H1 (cell line): Measurements from ENCODE around the gene ANKRD11. TPM values are rescaled to one million over a fixed set of nuclear protein-coding genes. Genes with fewer than 3 reads are reported as not detected.

Source experiments
- BRCA1 ChIP-seq: IDR thresholded peaks from 2 replicates; pipeline ENCODE4 v1.6.1; 2012; ENCODE audit warnings: low read depth, low read length, improper control_type of control experiment
- CHD2 ChIP-seq: IDR thresholded peaks from 2 replicates; pipeline ENCODE4 v1.6.1; 2012; ENCODE audit warnings: low read length, improper control_type of control experiment
- CHD7 ChIP-seq: fragments of 300-600 bp; sonication (generic); IDR thresholded peaks from 2 replicates; pipeline ENCODE4 v1.7.1; 2012; ENCODE audit warnings: low read length, moderate library complexity, mild to moderate bottlenecking, inconsistent platforms; ENCODE audit not compliant: insufficient replicate concordance
- CTBP2 ChIP-seq: IDR thresholded peaks from 2 replicates; pipeline ENCODE4 v1.7.0; 2011; ENCODE audit warnings: borderline replicate concordance, mild to moderate bottlenecking, moderate library complexity, mixed read lengths, low read length; ENCODE audit not compliant: insufficient read depth, insufficient read length
- GABPA ChIP-seq: IDR thresholded peaks from 2 replicates; pipeline ENCODE4 v1.6.1; 2011; ENCODE audit warnings: mild to moderate bottlenecking, low read length, moderate library complexity, borderline replicate concordance; ENCODE audit not compliant: insufficient read depth
- HDAC2 ChIP-seq, 2 experiments: fragments of 300-600 bp in 1 of 2; sonication (generic) in 1 of 2; IDR thresholded peaks; 2 replicates each; pipeline ENCODE4 v1.6.1; 2011 to 2012; ENCODE audit warnings: low read depth in 2 of 2, low read length in 2 of 2, mild to moderate bottlenecking in 2 of 2, moderate library complexity in 2 of 2, borderline replicate concordance in 1 of 2, inconsistent platforms in 1 of 2
- RNF2 ChIP-seq: fragments of 200-900, 300-1000 bp; sonication (generic); IDR thresholded peaks from 2 replicates; pipeline ENCODE4 v1.7.1; 2016; ENCODE audit warnings: borderline replicate concordance, low read depth, mild to moderate bottlenecking, antibody characterized with exemption, low read length; ENCODE audit not compliant: poor library complexity, severe bottlenecking; ENCODE audit errors: missing control alignments
- RXRA ChIP-seq: IDR thresholded peaks from 2 replicates; pipeline ENCODE4 v1.6.1; 2011; ENCODE audit warnings: low read depth, mild to moderate bottlenecking, low read length, moderate library complexity; ENCODE audit not compliant: insufficient read depth
- SAP30 ChIP-seq: fragments of 300-600 bp; sonication (generic); IDR thresholded peaks from 2 replicates; pipeline ENCODE4 v1.7.1; 2012; ENCODE audit warnings: low read length, moderate library complexity, mild to moderate bottlenecking, inconsistent platforms; ENCODE audit not compliant: insufficient read depth, insufficient replicate concordance
- SP1 ChIP-seq: IDR thresholded peaks from 2 replicates; pipeline ENCODE4 v1.6.1; 2011; ENCODE audit warnings: low read depth, low read length
- TEAD4 ChIP-seq: IDR thresholded peaks from 2 replicates; pipeline ENCODE4 v1.6.1; 2012; ENCODE audit warnings: low read depth, low read length, inconsistent platforms, mixed read lengths
- polyA plus RNA-seq, 7 experiments: library from polyadenylated mRNA; depleted of rRNA in 3 of 7; stranded (reverse) in 5 of 7; unstranded in 2 of 7; fragments of >200 nt in 5 of 7; fragments of 200-250 nt in 2 of 7; gene quantifications; 1 replicate in 5 of 7; 2 replicates in 1 of 7; 4 replicates in 1 of 7; pipeline versions ENCODE4 v1.2.1 to v1.2.3, GENCODE V29; 2011 to 2013; ENCODE audit warnings: missing spikeins in 2 of 7, mixed read lengths in 2 of 7
- total RNA-seq: library from RNA; stranded (reverse); fragmentation: NEBNext Ultra II Directional; extraction: Animal tissue kit (Norgen Biotek cat#: 25700); gene quantifications from 2 replicates; pipeline ENCODE4 v1.2.1, GENCODE V29; 2021

ANKRD11 gene
- total and polyA plus RNA-seq, 2 of the 8 experiments (the other 6 are each of a cell fraction or from before 2014, with no cell fraction given), result 46.5 to 142 TPM

DNA sequence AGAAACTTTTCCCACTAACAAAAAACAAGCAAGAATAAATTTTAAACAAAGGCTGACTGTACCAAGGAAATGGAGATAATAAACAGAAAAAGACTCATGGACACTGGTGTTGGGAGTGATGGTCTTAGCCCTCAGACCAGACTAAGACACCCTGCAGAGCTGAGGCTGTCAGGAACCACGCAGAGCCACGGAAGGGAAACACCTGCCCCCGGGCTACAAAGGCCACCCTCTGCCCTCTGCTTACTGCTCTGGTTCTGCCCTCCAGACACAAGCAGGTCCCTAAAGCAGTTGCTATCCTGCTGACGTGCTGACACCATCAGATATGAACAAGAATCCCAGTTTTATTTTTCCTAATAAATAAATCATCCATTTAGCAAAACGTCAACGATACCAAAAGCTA is 80.0 kb downstream of the ANKRD11 start (continued):
- TF ChIP-seq CHD7 (no peak), RXRA (no peak), TEAD4 (no peak), SP1 (no peak), BRCA1 (no peak), GABPA (no peak), HDAC2 (IDR thresholded peaks at IDR 0.05; ENCODE audit: borderline replicate concordance in 1 of 2, low read depth in 2 of 2, low read length in 2 of 2) (no peak), RNF2 (no peak), SAP30 (no peak), CTBP2 (no peak), CHD2 (no peak)
